ENCODE results near the gene PARS2. TPM values are rescaled to one million over a fixed set of nuclear protein-coding genes. Genes with fewer than 3 reads are reported as not detected.

Gene PARS2
- total RNA-seq, 2 donors from 2014 or later = 12.0 to 12.2 TPM

DNA sequence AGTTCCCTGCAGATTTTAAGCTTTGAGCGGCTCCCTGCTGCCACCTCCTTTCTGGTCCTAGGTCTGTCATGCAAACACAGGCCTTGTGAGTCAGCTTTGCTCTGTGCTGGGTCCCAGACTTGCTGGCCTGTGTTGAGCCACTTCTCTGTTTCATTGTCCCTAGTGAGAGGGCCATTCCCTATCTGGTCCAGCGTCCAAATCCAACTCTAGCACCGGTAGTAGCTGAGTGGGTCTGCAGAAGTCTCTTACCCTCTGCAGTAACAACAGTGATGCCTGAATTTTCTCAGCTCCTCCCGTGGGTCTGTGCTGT lies 31.0 kb upstream of the PARS2 start:
- Histone ChIP-seq H3K36me3 (no peaks in the 10 kb centered on the region), H3K27me3 (replicated peaks; ENCODE audit: insufficient read depth) (no peaks in the 10 kb centered on the region), H3K27ac (peak overlapping the region in 1 of 2 donors; percentile 6), H3K4me1 (replicated peaks) (no peaks in the 10 kb centered on the region), H3K9me3 (no peaks in the 10 kb centered on the region), H3K4me3 (no peak overlapping the region)
- 71% methylated on average over 4 of the region's 4 CpGs for WGBS
- no peak for DNase-seq (ENCODE audit: low spot score)
- TF ChIP-seq POLR2AphosphoS5 (IDR thresholded peaks at IDR 0.05) (no peak), POLR2A (IDR thresholded peaks at IDR 0.05) (no peak)
- TF ChIP-seq, protein P1, sequence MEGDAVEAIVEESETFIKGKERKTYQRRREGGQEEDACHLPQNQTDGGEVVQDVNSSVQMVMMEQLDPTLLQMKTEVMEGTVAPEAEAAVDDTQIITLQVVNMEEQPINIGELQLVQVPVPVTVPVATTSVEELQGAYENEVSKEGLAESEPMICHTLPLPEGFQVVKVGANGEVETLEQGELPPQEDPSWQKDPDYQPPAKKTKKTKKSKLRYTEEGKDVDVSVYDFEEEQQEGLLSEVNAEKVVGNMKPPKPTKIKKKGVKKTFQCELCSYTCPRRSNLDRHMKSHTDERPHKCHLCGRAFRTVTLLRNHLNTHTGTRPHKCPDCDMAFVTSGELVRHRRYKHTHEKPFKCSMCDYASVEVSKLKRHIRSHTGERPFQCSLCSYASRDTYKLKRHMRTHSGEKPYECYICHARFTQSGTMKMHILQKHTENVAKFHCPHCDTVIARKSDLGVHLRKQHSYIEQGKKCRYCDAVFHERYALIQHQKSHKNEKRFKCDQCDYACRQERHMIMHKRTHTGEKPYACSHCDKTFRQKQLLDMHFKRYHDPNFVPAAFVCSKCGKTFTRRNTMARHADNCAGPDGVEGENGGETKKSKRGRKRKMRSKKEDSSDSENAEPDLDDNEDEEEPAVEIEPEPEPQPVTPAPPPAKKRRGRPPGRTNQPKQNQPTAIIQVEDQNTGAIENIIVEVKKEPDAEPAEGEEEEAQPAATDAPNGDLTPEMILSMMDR (IDR thresholded peaks at IDR 0.05) = no peak
- intact Hi-C loops (cut with DNase I) = no loop called here

DNA sequence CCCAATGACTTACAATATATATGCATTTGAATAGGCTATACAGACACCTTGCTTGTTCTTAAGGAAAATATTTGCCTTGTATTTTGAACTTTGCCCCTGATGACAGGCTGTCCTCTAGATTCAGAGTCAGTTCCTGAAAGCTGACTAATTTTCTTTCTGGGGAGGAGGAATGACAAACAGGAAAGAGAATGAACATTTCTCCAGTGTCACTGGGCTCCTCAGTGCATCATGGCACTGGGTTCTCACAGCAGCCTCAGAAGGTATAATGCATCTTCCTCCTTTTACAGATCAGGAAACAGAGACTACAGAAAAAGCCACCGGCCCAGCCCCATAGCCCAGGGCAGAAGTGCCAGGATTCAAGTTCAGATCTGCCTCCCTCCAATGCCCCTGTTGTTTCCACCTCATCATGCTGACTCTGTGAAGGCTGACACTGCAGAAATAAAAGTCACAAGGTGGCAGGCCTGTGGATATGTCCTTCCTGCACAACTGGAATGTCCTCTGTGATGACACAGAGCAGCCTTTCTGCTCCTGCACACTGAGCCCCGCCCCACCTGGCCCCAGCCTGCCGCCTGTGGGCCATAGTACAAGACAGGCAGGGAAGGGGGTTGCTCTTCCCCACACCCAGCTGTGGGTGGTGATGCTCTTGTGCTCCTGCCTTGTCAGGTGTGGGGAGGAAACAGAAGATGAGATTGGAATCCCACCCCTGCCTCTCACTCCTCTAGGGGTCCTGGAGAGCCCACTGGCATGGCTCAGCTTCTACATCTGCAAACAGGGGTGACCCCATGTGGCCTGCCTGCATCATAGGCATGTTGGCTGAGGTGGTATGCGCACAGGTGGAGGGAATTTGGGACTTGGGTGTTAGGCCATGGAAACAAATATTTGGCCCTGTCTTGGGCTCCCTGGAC lies 30.4 kb upstream of the PARS2 start:
- WGBS = 46% methylated on average over 4 of the region's 4 CpGs
- H3K4me1 ChIP-seq (replicated peaks) = no peaks in the 10 kb centered on the region
- no peaks in the 10 kb centered on the region for H3K27me3 ChIP-seq (replicated peaks; ENCODE audit: insufficient read depth)
- DNase-seq (ENCODE audit: low spot score) = peak; percentile 77
- H3K4me3 ChIP-seq = no peak overlapping the region
- TF ChIP-seq, protein P1 (IDR thresholded peaks at IDR 0.05) = peak in 3 of 4 experiments; percentile 18 to 30 (median 25)
- peak; percentile 89 for TF ChIP-seq POLR2AphosphoS5 (IDR thresholded peaks at IDR 0.05)
- TF ChIP-seq POLR2A (IDR thresholded peaks at IDR 0.05) = no peak
- peak overlapping the region; percentile 12 to 62 for H3K27ac ChIP-seq
- no peaks in the 10 kb centered on the region for H3K36me3 ChIP-seq
- intact Hi-C loops (cut with DNase I) = no loop called here
- no peaks in the 10 kb centered on the region for H3K9me3 ChIP-seq

DNA sequence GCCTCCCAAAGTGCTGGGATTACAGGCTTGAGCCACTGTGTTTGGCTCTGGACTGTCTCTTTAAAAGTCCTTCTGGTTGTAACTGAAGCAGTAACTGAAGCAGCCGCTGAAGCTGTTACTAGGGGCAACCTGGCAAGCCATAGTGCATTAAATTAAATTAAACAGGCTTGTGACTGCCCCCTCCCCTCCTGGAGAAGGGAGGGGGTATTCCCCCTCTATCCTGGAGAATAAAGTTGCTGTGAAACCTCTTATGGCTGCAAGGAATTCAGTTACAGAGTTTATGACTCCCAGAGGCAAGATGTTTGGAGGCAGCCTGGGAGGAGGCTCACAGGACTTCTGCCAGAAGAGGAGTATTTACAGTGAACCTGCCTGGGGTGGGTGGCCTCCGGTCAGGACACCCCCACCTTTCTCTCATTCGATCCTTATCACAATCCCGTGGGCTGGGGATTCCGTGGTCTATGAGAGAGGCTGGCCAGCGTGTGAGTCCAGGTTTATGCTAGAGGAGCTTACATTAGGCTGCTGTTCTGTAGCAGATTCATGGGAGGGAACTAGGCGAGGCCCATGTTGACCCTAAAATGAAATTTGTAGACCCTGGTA lies 28.5 kb upstream of the PARS2 start:
- WGBS = 24% methylated on average over 7 of the region's 7 CpGs
- Histone ChIP-seq H3K36me3 (no peaks in the 10 kb centered on the region), H3K4me1 (replicated peaks) (no peaks in the 10 kb centered on the region), H3K27ac (peak overlapping the region in 1 of 2 donors; percentile 15), H3K9me3 (no peaks in the 10 kb centered on the region), H3K4me3 (no peak overlapping the region), H3K27me3 (replicated peaks; ENCODE audit: insufficient read depth) (no peaks in the 10 kb centered on the region)
- TF ChIP-seq POLR2AphosphoS5 (IDR thresholded peaks at IDR 0.05) (no peak), POLR2A (IDR thresholded peaks at IDR 0.05) (no peak)
- TF ChIP-seq, protein P1 (IDR thresholded peaks at IDR 0.05) = no peak
- DNase-seq (ENCODE audit: low spot score) = peak; percentile 15
- intact Hi-C loops (cut with DNase I) = no loop called here

DNA sequence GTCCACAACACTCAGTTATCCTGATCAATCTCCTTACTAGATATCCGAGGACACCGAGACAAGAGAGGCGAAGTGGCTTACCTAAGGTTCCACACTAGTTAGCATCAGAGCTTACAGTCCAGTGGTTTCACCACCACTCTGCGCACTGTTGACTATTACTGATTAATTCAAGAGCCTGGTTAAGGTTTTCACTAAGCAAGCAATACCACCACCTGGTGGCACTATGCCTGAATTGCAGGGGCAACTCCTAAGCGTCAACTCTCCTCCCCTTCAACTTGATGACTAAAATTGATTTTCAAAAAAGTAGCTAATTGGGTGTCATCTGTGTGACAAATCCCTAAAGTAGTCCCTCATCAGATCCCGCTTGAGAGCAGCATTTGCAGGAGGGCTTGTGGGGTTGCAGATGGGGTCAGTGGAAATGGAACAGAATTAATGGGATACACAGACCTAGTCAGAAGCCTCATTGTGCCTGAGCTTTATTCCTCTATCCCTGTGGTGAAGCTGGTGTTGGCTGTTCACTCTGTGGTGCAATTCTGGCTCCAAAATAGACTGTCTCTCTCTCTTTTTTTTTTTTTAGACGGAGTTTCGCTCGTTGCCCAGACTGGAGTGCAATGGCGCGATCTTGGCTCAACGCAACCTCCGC lies 27.7 kb upstream of the PARS2 start:
- no peaks in the 10 kb centered on the region for H3K9me3 ChIP-seq
- no peaks in the 10 kb centered on the region for H3K27me3 ChIP-seq (replicated peaks; ENCODE audit: insufficient read depth)
- H3K36me3 ChIP-seq = no peaks in the 10 kb centered on the region
- H3K27ac ChIP-seq = no peak overlapping the region
- H3K4me1 ChIP-seq (replicated peaks) = no peaks in the 10 kb centered on the region
- H3K4me3 ChIP-seq = no peak overlapping the region
- DNase-seq (ENCODE audit: low spot score) = no peak
- TF ChIP-seq, protein P1 (IDR thresholded peaks at IDR 0.05) = peak in 3 of 4 experiments; percentile 13 to 29 (median 27)
- no peak for TF ChIP-seq POLR2A (IDR thresholded peaks at IDR 0.05)
- TF ChIP-seq POLR2AphosphoS5 (IDR thresholded peaks at IDR 0.05) = no peak
- intact Hi-C loops (cut with DNase I) = no loop called here
- WGBS = 90% methylated on average over 13 of the region's 13 CpGs

All from prostate gland (tissue), 2 donors.